GM18907 (cell line): ENCODE data around the gene CDC42EP4.

Experiments
- ATAC-seq: cut with Tn5 transposase; IDR thresholded peaks from one replicate; pipeline ENCODE4 v1.9.1; 2021; ENCODE audit warnings: mild to moderate bottlenecking, moderate library complexity; ENCODE audit not compliant: unreplicated experiment

CDC42EP4 gene

GRCh38 chr17:73304438-73304837 lies 7.4 kb downstream of the CDC42EP4 start:
- no peak for ATAC-seq

- no peak for ATAC-seq
Measured at GRCh38 chr17:73302189-73302588, 9.6 kb downstream of the CDC42EP4 start.

- ATAC-seq = no peak
Measured at GRCh38 chr17:73301369-73301768, 10.4 kb downstream of the CDC42EP4 start.

GRCh38 chr17:73300392-73300791 lies 11.4 kb downstream of the CDC42EP4 start:
- no peak for ATAC-seq

GRCh38 chr17:73297934-73298861 lies 13.6 kb downstream of the CDC42EP4 start:
- ATAC-seq = no peak

GRCh38 chr17:73293480-73293911 lies 18.3 kb downstream of the CDC42EP4 start:
- no peak for ATAC-seq

GRCh38 chr17:73293031-73293430 lies 18.8 kb downstream of the CDC42EP4 start:
- no peak for ATAC-seq

GRCh38 chr17:73292031-73292531 lies 19.7 kb downstream of the CDC42EP4 start:
- ATAC-seq = no peak

GRCh38 chr17:73291260-73291801 lies 20.5 kb downstream of the CDC42EP4 start:
- peak; percentile 93 for ATAC-seq

- peak; percentile 53 for ATAC-seq
Measured at GRCh38 chr17:73290399-73291259, 21.2 kb downstream of the CDC42EP4 start.

- no peak for ATAC-seq
Measured at GRCh38 chr17:73289549-73290254, 22.1 kb downstream of the CDC42EP4 start.

GRCh38 chr17:73288534-73289302 lies 23.1 kb downstream of the CDC42EP4 start:
- no peak for ATAC-seq

GRCh38 chr17:73286863-73287296 lies 24.9 kb downstream of the CDC42EP4 start:
- ATAC-seq = no peak

GRCh38 chr17:73285916-73286862 lies 25.6 kb downstream of the CDC42EP4 start:
- ATAC-seq = no peak

GRCh38 chr17:73285603-73285908 lies 26.2 kb downstream of the CDC42EP4 start:
- ATAC-seq = no peak

- no peak for ATAC-seq
Measured at GRCh38 chr17:73284906-73285602, 26.7 kb downstream of the CDC42EP4 start.

GRCh38 chr17:73284354-73284753 lies 27.4 kb downstream of the CDC42EP4 start:
- no peak for ATAC-seq

- ATAC-seq = no peak
Measured at GRCh38 chr17:73283841-73284282, 27.9 kb downstream of the CDC42EP4 start.
